GM23338 (cell line): ENCODE data around the gene ZNF333. TPM values are rescaled to one million over a fixed set of nuclear protein-coding genes. Genes with fewer than 3 reads are reported as not detected.

Experiments used
- ATAC-seq: fragments of 200-7000 bp; cut with Tn5 transposase; 3 replicates; pipeline ENCODE4 v1.9.1; 2020
- DNase-seq: peaks from one replicate; pipeline ENCODE4 v3.0.0-alpha.2; 2015; ENCODE audit warnings: low spot score
- H2AFZ ChIP-seq: fragments of 200-600 bp; sonication (generic); 2 replicates; pipeline ENCODE4 v1.8.0; 2016; ENCODE audit warnings: antibody characterized with exemption, mild to moderate bottlenecking, moderate library complexity
- H3F3A ChIP-seq: fragments of 200-600 bp; sonication (generic); replicated peaks from 2 replicates; pipeline ENCODE4 v1.8.0; 2017; ENCODE audit warnings: antibody characterized with exemption, mixed run types, low read depth
- H3K27ac ChIP-seq: fragments of 200-600 bp; sonication (generic); 2 replicates; pipeline ENCODE4 v1.6.1; 2016; ENCODE audit warnings: low read depth
- H3K27me3 ChIP-seq: fragments of 200-600 bp; sonication (generic); 2 replicates; pipeline ENCODE4 v1.8.0; 2016; ENCODE audit warnings: mild to moderate bottlenecking, mixed run types, moderate library complexity; ENCODE audit not compliant: insufficient read depth
- H3K36me3 ChIP-seq: fragments of 200-600 bp; sonication (generic); 2 replicates; pipeline ENCODE4 v1.8.0; 2016; ENCODE audit warnings: mild to moderate bottlenecking; ENCODE audit not compliant: insufficient read depth
- H3K4me1 ChIP-seq: fragments of 200-600 bp; sonication (generic); 2 replicates; pipeline ENCODE4 v1.8.0; 2016; ENCODE audit warnings: mild to moderate bottlenecking, moderate library complexity; ENCODE audit not compliant: insufficient read depth
- H3K4me2 ChIP-seq: fragments of 200-600 bp; sonication (generic); 2 replicates; pipeline ENCODE4 v1.7.1; 2017; ENCODE audit warnings: mixed run types
- H3K4me3 ChIP-seq: fragments of 200-600 bp; sonication (generic); 2 replicates; pipeline ENCODE4 v1.6.1; 2016; ENCODE audit warnings: mixed run types
- H3K79me2 ChIP-seq: fragments of 200-600 bp; sonication (generic); replicated peaks from 2 replicates; pipeline ENCODE4 v1.8.0; 2017; ENCODE audit warnings: mild to moderate bottlenecking; ENCODE audit not compliant: insufficient read depth
- H3K9me2 ChIP-seq: fragments of 200-600 bp; sonication (generic); 2 replicates; pipeline ENCODE4 v1.8.0; 2017; ENCODE audit not compliant: insufficient read depth
- H4K20me1 ChIP-seq: fragments of 200-600 bp; sonication (generic); replicated peaks from 2 replicates; pipeline ENCODE4 v1.8.0; 2017; ENCODE audit warnings: mild to moderate bottlenecking; ENCODE audit not compliant: insufficient read depth
- H3K27ac Mint-ChIP-seq: 2 replicates; pipeline ENCODE4 v1.8.0; 2020; ENCODE audit warnings: inconsistent platforms, mild to moderate bottlenecking, moderate library complexity, mixed read lengths
- H3K27me3 Mint-ChIP-seq: 3 replicates; pipeline ENCODE4 v1.8.0; 2022; ENCODE audit warnings: low read depth, mild to moderate bottlenecking, moderate library complexity, mixed read lengths, inconsistent platforms; ENCODE audit not compliant: insufficient read depth, poor library complexity
- H3K36me3 Mint-ChIP-seq: 3 replicates; pipeline ENCODE4 v1.8.0; 2021; ENCODE audit warnings: low read depth, mild to moderate bottlenecking, inconsistent platforms, moderate library complexity, mixed read lengths
- H3K4me1 Mint-ChIP-seq: 3 replicates; pipeline ENCODE4 v1.8.0; 2020; ENCODE audit warnings: mild to moderate bottlenecking, inconsistent platforms, mixed read lengths
- H3K4me3 Mint-ChIP-seq: 3 replicates; pipeline ENCODE4 v1.8.0; 2021; ENCODE audit warnings: moderate library complexity, mild to moderate bottlenecking, inconsistent platforms, mixed read lengths
- H3K9me3 Mint-ChIP-seq: 3 replicates; pipeline ENCODE4 v1.8.0; 2020; ENCODE audit warnings: moderate library complexity, mild to moderate bottlenecking, inconsistent platforms, mixed read lengths
- EZH2 ChIP-seq: fragments of 200-600 bp; sonication (generic); IDR thresholded peaks from one replicate; pipeline ENCODE4 v1.8.0; 2017; ENCODE audit warnings: antibody characterized with exemption, mild to moderate bottlenecking, low read depth; ENCODE audit not compliant: unreplicated experiment
- EZH2phosphoT487 ChIP-seq: fragments of 200-600 bp; sonication (generic); IDR thresholded peaks from one replicate; pipeline ENCODE4 v1.8.1; 2018; ENCODE audit warnings: antibody characterized with exemption; ENCODE audit not compliant: unreplicated experiment
- JUNB ChIP-seq: IDR thresholded peaks from one replicate; pipeline ENCODE4 v1.6.1; 2016; ENCODE audit warnings: antibody characterized with exemption; ENCODE audit not compliant: unreplicated experiment
- NANOG ChIP-seq: IDR thresholded peaks from 2 replicates; pipeline ENCODE4 v1.6.1; 2016; ENCODE audit warnings: antibody characterized with exemption, borderline replicate concordance
- REST ChIP-seq: IDR thresholded peaks from one replicate; pipeline ENCODE4 v1.6.1; 2018; ENCODE audit warnings: antibody characterized with exemption; ENCODE audit not compliant: unreplicated experiment
- STAT1 ChIP-seq: IDR thresholded peaks from one replicate; pipeline ENCODE4 v1.6.1; 2016; ENCODE audit warnings: antibody characterized with exemption; ENCODE audit not compliant: unreplicated experiment
- ZNF331 ChIP-seq: fragments of 250-450 bp; sonication (Bioruptor Pico); IDR thresholded peaks from 2 replicates; pipeline ENCODE4 v1.5.0; 2020; ENCODE audit warnings: low read depth, mild to moderate bottlenecking, moderate library complexity
- ZNF462 ChIP-seq: fragments of 250-450 bp; sonication (Bioruptor Pico); IDR thresholded peaks from 2 replicates; pipeline ENCODE4 v1.5.0; 2020; ENCODE audit warnings: mild to moderate bottlenecking, moderate library complexity
- polyA plus RNA-seq: library from polyadenylated mRNA; unstranded; fragments of >200 nt; fragmentation: Nextera tagmentation; extraction: Ambion mirVana; gene quantifications from 2 replicates; pipeline ENCODE4 v1.2.1, GENCODE V29; 2016
- total RNA-seq: library from RNA; depleted of rRNA; stranded (reverse); fragments of >200 nt; shearing (Covaris generic); gene quantifications from 2 replicates; pipeline ENCODE4 v1.2.3, GENCODE V29; 2014

Gene ZNF333
- total and polyA plus RNA-seq, 2 experiments from 2014 or later = 7.2 to 21.6 TPM

GRCh38 chr19:14732510-14732909 is 42.7 kb downstream of the ZNF333 start (continued):
- TF ChIP-seq ZNF462 = no peak
- no peak for TF ChIP-seq STAT1
- TF ChIP-seq REST = no peak
- no peak for TF ChIP-seq ZNF331
- no peak for TF ChIP-seq JUNB
- TF ChIP-seq EZH2 = no peak
- no peak for TF ChIP-seq NANOG

GRCh38 chr19:14733574-14733973 is 43.7 kb downstream of the ZNF333 start:
- Mint-ChIP-seq H3K4me1 (no peaks in the 10 kb centered on the region), H3K36me3 (peaks cover 31% of the 10 kb centered on the region), H3K9me3 (peaks cover 73% of the 10 kb centered on the region), H3K27ac (no peak overlapping the region), H3K27me3 (no peaks in the 10 kb centered on the region), H3K4me3 (no peak overlapping the region)
- no peaks in the 10 kb centered on the region for H3K27me3 ChIP-seq
- no peaks in the 10 kb centered on the region for H3K4me1 ChIP-seq
- H2AFZ ChIP-seq = no peak overlapping the region
- H3K27ac ChIP-seq = no peak overlapping the region
- ATAC-seq = no peak
- H3K4me3 ChIP-seq = no peak overlapping the region
- no peaks in the 10 kb centered on the region for H3F3A ChIP-seq
- no peak overlapping the region for H3K4me2 ChIP-seq
- no peaks in the 10 kb centered on the region for H3K79me2 ChIP-seq
- no peaks in the 10 kb centered on the region for H3K36me3 ChIP-seq
- DNase-seq = no peak
- no peaks in the 10 kb centered on the region for H3K9me2 ChIP-seq
- H4K20me1 ChIP-seq = no peaks in the 10 kb centered on the region
- TF ChIP-seq EZH2phosphoT487 = no peak
